Measurements from ENCODE around the gene MCL1.

The MCL1 gene

DNA sequence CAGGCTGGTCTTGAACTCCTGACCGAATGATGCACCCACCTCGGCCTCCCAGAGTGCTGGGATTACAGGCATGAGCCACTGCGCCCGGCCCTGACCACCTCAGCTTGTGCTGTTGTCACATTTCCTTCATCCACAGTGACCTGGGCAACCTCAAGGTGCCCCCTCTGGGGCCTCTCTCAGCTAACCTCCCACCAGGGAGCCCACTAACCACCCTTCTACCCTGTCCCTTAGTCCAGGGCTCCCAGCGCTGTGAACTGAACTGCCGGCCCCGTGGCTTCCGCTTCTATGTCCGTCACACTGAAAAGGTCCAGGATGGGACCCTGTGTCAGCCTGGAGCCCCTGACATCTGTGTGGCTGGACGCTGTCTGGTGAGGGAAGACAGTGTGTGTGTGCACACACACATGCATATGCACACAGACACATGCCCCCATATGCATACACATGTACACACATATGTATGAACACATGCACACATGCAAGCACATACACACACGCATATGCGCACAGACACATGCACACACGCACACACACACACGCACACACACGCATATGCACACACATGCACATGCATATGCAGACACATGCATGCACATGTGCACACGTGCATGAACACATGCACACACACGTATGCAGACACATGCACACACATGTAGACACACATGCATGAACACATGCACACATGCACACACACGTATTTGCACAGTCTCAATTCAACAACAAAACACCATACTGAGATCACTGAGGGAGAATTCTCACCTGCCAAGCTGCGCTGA is 24.0 kb downstream of the MCL1 start:
- no peak for DNase-seq

DNA sequence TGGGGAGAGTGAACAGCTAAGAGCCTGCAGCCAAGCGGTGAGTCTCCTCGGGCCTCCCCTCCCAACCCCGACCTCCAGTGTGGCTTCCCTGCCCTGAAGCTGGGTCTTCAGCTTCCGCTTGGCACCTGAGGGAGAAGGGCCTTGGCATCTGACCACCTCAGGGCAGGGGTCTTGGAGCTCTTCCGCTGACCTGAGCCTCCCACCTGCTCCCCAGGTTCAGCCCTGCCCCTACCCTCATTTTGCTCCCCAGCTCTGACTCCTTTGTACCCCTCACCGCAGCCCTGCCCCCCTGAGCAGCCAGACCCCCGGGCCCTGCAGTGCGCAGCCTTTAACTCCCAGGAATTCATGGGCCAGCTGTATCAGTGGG is 25.3 kb downstream of the MCL1 start:
- no peak for DNase-seq

DNA sequence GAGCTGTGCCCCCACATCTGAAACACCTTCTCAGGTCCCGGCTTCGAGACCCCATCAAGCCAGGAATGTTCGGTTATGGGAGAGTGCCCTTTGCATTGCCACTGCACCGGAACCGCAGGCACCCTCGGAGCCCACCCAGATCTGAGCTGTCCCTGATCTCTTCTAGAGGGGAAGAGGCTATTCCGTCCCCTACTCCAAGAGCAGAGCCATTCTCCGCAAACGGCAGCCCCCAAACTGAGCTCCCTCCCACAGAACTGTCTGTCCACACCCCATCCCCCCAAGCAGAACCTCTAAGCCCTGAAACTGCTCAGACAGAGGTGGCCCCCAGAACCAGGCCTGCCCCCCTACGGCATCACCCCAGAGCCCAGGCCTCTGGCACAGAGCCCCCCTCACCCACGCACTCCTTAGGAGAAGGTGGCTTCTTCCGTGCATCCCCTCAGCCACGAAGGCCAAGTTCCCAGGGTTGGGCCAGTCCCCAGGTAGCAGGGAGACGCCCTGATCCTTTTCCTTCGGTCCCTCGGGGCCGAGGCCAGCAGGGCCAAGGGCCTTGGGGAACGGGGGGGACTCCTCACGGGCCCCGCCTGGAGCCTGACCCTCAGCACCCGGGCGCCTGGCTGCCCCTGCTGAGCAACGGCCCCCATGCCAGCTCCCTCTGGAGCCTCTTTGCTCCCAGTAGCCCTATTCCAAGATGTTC is 25.9 kb downstream of the MCL1 start:
- DNase-seq, result no peak

DNA sequence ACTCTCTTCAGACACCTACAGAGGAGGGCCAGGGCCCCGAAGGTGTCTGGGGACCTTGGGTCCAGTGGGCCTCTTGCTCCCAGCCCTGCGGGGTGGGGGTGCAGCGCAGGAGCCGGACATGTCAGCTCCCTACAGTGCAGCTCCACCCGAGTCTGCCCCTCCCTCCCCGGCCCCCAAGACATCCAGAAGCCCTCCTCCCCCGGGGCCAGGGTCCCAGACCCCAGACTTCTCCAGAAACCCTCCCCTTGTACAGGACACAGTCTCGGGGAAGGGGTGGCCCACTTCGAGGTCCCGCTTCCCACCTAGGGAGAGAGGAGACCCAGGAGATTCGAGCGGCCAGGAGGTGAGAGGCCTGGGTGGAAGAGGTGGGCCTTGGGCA is 26.5 kb downstream of the MCL1 start:
- no peak for DNase-seq

DNA sequence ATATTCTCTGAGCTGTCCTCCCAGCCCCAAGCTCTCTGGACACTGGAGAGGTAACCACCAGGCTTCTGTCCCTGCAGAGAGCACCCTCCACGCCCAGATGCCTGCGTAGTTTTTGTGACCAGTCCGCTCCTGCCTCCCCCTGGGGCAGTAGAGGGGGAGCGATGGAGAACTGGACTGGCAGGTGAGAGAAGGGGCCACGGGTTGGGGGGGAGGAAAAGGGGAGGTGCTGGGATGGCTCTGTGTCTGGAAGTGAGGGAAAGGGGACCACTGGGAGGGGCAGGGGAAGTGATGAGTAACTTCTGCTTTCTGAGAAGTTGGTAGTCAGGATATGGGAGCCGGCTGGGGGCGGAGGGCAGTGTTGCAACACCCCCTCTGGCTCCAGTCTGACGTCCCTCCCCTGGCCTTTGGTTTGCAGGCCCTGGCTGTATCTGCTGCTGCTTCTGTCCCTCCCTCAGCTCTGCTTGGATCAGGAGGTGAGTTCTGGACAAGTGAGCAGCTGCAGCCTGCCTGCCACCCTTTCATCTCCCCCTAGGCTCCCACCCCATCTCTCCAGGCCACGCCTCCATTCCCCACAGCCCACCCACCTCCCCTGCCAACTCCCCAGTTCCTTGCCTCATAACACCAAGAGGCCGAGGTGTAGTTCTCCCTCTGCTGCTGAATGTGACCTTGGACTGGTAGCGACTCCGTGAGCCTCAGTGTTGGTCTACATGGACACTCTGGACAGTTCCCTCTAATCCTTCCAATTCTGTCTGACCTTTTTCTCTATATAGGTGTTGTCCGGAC is 27.1 kb downstream of the MCL1 start:
- no peak for DNase-seq

DNA sequence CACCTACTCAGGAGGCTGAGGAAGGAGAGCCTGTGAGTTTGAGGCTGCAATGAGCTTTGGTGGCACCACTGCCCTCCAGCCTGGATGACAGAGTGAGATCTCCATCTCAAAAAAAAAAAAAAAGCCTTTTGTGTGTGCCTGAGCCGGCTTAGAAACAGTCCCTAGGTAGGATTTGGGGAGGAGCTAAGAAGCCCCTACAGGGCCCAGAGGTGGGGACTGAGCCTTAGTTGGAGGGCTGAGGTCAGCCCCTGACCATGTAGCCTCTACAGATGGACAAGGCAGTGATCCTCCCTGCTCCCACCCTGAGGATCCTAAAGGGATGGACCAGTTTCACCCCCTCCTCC is 27.7 kb downstream of the MCL1 start:
- no peak for DNase-seq

DNA sequence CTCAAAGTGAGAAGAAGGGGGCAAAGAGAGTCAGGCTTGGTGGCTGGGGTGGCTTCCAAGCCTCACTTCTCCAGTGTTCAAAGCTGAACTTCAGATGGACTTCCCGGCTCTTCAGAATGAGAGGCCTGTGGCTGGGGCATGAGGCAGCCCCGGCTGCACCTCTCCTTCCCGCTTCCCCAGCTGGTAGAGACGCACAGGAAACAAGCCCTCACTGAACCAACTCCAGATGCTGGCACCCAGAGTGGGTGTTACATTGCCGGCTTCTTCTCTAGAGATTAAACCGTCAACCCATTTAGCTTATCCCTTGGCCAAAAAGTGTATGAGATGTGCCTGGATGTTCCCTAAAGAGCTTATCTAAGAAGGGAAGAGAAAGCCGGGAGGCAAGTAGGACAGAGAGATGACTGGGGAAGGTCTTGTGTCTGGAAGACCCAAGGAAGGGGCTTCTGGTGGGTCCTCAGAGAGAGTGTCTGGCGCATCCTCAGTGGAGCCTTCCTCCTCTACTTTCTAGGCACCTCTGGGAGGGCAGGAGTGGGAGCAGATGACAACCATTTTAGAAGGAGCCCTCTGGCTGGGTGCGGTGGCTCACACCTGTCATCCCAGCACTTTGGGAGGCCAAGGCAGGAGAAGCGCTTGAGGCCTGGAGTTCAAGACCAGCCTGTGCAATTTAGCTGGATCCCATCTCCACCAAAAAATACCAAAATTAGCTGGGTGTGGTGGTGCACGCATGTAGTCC is 28.2 kb downstream of the MCL1 start:
- no peak for DNase-seq

DNA sequence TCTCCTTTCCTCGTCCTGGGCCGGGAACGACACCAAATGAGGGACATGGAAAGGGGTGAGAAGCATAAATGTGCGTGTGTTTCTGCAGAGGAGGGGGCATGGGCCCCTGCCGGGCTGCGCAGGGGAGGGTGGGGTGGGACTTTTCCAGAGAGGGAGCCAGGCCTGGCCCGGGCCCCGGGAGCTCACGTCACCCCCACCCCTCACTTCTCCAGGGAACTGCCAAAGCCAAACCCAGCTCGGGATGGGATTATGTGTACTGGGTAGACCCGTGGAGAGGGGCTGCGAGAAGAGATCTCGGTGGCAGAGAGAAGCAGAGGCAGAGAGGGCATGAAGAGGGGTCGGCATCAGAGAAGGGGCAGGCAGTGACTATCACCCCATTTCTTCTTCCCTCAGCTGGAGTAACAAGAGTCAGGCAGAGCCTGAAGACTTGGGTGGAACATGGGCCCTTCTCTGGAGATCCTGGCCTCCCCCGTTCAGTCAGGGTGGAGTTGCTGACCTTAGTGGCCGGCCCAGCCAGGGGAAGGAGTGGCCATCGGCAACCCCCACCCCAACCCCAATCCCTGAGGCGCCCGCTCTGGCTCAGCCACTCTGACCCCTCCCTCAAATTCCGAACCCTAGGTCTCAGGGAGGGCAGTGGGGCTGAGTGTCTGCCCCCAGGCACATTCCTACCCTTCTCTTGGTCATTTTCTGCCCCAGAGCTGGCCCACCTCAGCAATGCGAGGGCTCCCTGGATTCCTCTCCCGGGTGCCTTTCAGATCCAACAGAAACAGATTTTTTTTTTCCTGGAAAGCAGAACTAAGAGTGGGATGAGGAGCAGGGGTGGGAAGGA is 29.0 kb downstream of the MCL1 start:
- DNase-seq, result no peak

DNA sequence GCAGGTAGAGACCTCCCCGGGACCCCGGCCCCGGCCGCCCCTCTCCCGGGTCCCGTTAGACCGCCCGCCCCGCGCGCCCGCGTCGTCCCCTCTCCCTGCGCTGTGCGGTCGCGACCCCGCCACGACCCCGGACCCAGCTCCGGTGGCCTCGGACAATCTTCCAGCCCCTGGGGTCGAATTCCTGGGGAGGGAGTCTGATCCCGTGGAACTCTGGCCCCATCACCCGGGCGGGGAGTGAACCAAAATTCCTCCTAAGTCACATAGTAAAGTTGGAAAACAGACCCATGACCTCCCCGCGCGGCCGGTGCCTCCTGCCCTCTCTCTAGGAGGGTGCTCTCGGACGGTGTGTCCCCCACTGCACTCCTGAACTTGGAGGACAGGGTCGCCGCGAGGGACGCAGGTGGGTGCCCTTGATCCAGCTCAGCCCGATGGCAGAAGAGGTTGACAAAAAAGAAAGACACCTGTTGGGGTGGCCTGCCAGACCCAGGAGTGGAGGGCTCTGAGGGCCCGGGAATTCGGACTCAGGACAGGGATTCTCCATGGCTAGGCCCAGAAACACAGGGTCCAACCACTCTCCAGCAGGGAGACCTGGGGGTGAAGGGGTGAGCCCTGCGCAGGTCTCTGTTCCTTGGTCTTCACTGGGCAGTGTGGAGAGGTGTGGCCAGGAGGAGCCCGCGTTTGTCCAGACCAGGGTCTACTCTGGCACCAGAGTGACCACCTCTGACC is 29.8 kb downstream of the MCL1 start:
- DNase-seq, result no peak

DNA sequence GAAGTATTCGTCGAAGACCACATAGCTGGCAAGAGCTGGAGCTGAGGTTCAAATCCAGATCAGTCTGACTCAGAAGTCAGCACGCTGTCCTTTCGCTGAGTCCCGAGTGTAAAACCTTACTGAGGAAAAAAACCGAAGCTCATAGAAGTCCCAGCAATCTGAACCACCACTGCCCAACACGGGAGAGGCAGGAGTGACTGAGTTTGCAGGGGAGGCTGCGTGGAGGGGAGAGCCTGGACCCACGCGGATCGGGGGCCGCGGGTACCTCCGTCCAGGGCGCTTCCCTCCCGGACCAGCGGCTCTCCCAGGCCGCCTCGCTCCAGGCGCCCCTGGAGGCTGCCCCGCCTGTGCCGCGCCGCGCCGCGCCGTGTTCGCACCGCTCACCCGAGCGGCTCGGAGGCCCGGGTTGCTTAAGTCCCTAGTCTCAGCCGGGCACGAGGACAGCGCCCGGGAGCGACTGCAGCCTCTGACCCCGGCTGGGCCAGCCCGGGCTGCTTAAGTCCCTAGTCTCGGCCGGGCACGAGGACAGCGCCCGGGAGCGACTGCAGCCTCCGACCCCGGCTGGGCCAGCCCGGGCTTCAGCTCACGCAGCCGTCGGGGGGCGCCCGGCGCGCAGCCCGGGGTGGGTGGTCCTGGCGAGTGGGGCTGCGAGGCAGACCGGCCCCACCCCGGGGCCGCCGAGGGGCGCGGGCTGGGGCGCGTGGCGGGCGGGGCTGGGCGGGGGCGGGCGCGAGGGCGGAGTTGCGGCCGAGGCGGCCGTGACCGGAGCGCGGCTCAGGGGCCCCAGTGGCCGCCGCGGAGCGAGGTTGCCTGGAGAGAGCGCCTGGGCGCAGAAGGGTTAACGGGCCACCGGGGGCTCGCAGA is 30.5 kb downstream of the MCL1 start, which contains the start of gene ADAMTSL4:
Gene ADAMTSL4, plus strand, starts transcription at position 777 of the 864 bp plus-strand sequence. CDS start 2,881 bp downstream, outside the sequence.
- DNase-seq, result peak; percentile 99

DNA sequence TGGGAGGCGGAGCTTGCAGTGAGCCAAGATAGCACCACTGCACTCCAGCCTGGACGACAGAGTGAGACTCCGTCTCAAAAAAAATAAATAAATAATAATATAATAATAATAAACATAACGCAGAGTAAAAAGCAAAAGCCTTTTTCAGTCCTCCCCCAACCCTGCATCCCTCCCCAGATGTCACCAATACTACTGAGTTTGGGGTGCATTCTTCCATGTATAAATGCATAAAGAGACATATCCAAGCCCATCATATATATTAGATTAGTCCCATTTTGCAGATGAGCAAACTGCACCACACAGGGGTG is 31.1 kb downstream of the MCL1 start:
- DNase-seq, result no peak

DNA sequence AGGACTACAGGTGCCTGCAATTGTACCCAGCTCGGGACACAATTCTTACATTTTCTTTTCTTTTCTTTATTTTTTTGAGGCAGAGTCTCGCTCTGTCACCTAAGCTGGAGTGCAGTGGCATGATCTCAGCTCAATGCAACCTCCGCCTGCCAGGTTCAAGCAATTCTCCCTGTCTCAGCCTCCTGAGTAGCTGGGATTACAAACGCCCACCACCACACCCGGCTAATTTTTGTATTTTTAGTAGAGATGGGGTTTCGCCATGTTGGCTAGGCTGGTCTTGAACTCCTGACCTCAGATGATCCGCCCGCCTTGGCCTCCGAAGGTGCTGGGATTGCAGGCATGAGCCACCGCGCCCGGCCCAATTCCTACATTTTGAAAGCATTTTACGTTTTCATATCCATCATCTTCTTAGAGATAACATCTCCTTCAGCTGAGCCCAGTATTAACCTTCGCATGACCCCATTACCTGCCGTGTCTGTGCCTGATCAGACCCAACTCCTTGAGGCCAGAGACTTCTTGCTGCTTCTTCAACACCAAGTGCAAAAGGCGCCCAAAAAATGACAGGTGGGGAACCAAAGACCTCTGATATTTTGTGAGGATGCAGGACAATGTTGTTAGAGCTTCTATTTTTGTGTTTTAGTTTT is 33.0 kb downstream of the MCL1 start:
- DNase-seq, result no peak

DNA sequence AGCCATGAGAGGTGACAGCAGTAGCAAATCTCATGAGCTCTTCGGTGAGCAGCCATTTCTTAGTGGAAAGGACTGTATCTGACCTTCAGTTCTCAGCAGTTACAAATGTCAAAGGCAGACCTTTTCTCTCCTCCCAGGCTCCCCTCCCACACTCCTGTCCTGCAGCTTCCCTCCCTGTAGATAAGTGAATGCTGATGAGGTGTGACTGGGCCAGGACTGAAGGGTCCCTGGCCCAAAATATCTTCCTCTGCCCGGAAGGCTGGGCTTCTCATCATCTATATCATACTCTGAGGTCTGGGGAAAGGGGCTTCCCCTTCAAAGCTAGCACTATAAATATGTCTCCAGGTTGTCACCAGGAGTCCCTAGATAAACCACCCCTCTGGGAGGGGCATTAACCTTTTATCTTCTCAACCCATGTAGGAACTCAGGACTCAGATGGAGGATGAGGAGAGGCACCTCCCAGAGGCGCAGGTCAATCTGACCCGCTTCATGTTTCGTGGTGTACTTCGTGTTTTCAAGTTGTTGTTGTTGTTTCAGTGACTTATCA is 33.9 kb downstream of the MCL1 start:
- no peak for DNase-seq

DNA sequence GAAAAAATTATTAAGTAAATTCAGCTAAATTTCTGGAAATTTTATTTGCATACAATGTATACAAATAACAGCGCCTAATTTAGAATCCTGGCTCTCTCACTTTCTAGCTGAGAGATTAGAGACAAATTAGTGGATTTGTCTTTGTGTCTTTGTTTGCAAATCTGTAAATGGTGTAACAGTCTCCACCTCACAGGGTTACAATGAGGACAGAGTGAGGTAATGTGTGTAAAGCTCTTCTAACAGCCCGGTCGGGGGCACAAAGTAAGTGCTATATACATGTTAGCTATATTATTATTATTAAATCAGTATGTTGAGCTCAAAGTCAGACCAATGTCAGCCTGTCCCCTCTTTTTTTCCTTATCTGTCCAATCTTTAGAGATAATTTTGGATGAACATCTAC is 35.2 kb downstream of the MCL1 start:
- DNase-seq, result no peak

DNA sequence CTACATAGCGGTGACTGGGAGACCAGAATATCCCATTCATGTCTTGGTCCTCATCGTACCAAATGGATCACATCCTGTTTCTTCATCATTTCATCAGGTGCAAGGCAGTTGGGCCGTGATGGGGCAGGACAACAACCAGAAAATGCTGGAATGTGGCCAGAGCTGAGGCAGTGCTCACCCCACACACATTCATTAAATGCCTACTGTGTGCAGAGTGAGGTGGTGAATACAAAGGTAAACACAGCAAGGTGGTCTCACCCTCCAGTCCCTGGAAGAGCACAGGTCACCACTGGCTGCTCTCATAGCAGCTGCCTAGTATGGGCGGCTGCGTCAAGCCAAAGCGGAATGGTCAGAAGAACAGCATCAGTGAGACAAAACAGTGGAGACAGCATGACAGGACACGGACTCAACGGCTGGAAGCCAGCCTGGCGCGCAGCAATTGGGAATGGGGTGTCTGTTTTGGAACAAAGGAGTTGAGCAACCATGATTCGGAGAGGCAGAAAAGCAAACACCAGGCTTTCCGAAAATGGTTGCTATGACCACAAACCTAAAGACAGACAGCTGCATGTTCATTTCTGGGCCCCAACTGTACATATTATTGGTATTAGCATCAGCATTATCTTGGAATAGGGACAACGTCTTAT is 35.8 kb downstream of the MCL1 start:
- DNase-seq, result no peak

DNA sequence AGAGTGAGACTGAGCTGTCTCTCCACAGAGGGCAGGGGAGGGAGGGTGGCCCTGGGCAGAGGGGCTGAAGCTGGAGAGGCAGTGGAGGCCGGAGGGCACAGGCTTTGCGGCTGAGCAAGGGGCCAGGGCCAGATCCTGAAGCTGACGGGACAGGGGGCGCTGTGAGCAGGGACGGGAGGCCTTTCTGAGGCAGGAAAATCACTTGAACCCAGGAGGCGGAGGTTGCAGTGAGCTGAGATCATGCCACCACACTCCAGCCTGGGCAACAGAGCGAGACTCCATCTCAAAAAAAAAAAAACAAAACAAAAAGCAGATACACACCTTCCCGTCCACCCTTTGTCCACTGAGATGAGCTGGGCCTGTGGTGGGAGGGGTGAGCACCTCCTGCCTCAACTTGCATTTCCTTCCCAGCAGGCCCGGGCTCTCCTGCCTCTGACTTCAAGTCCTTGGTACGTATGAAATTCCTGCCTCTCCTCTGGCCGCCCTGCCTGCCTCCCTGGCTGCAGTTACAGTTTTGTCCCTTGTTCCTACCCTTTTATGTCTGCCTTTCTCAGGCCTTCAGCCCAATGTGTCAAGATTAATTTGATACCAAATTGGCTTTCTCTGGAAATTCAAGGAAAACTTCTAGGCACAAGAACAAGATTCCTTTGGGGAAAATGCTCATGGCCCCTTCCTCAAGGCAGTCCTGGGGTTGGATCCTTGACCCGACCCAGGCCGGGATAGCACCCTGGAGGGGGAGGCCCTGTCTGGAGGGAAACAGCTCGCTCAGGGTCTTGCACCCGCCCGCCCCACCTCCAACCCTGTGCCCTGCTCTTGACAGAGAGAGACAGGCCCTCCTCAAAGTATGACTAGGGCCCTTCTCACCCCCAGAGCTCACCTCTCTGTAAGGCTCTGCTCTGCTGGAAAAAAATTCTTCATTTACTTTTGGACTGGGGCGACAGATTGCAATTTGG is 41.4 kb downstream of the MCL1 start:
- no peak for DNase-seq

DNA sequence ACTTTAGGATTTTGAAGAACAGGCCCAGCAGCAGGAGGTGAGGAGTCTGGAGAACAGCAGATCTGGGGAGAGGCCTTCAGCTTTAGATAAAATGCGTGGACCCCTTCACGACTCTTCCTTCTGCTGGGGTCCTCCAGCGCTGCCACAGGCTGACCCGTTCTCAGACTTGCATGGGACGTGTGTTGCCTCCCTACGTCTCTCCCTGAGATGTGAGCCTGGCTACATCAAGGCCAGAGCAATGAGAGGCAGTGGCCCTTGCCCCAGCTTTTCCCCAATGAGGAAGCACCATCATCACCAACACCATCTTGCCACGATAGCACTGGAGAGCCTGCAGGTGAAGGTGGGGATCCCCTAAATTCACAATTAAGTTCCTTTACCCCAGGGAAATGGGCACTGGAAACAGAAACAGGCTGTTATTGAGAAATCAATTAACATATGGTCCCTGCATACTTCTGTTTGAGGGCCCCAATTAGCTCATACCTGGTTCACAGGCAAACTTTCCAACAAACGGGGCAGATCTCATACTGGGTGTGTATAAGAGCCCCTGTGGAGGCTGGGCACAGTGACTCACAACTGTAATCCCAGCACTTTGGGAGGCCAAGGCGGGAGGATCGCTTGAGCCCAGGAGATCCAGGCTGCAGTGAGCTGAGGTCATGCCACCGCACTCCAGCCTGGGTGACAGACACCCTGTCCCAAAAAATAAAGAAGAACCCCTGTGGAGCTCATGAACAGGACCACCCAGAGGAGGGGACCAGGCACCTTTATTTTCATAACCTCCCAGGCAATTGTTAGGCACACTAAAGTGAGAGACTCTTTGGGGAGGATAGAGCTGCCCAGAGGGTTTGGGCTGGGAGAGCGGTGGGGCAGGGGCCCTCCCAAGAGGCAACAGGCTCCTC is 42.3 kb downstream of the MCL1 start:
- no peak for DNase-seq
